GF-D8 (cell line): Measurements from ENCODE around the gene SSX4.
"Not testable (repeated sequence)": the region's sequence is repeated elsewhere in the genome, so short reads cannot be mapped to it uniquely, and the experiment has no call there.

Experiments
- DNase-seq: peaks from one replicate; lab custom pipeline; 2025; lab: John Stamatoyannopoulos, UW

Gene SSX4

GRCh38 chrX:48383239-48383638, at the start of gene SSX4:
Gene SSX4, plus strand, starts transcription at chrX:48383539. Its CDS starts 515 bp downstream, at chrX:48384054.
- not testable (repeated sequence) for DNase-seq

GRCh38 chrX:48346059-48346458, 37.3 kb upstream of the SSX4 start:
- not testable (repeated sequence) for DNase-seq

- not testable (repeated sequence) for DNase-seq
These were observed 26.8 kb upstream of the SSX4 start, which contains the start of gene SSX3 for GRCh38 chrX:48356315-48357094. Gene SSX3, minus strand, starts transcription at chrX:48356703. Its CDS starts 1,454 bp downstream, at chrX:48355249.

GRCh38 chrX:48357681-48358080, 25.7 kb upstream of the SSX4 start:
- DNase-seq, result no peak

- DNase-seq, result not testable (repeated sequence)
These were observed 24.1 kb upstream of the SSX4 start for GRCh38 chrX:48359281-48359680.

- not testable (repeated sequence) for DNase-seq
These were observed 15.5 kb upstream of the SSX4 start for GRCh38 chrX:48367717-48368408.

GRCh38 chrX:48370408-48370807, 12.9 kb upstream of the SSX4 start:
- not testable (repeated sequence) for DNase-seq

GRCh38 chrX:48396931-48397330, 13.6 kb downstream of the SSX4 start:
- DNase-seq, result not testable (repeated sequence)

- not testable (repeated sequence) for DNase-seq
These were observed 14.5 kb downstream of the SSX4 start for GRCh38 chrX:48397825-48398224.

- not testable (repeated sequence) for DNase-seq
These were observed 28.5 kb downstream of the SSX4 start, which contains the start of gene SSX4B for GRCh38 chrX:48411860-48412259. Gene SSX4B, minus strand, starts transcription at chrX:48411960. Its CDS starts 588 bp downstream, at chrX:48411372.

GRCh38 chrX:48427027-48427716, 43.8 kb downstream of the SSX4 start:
- DNase-seq, result not testable (repeated sequence)

GRCh38 chrX:48429606-48430005, 46.3 kb downstream of the SSX4 start:
- not testable (repeated sequence) for DNase-seq

GRCh38 chrX:48430166-48430565, 46.8 kb downstream of the SSX4 start:
- DNase-seq, result not testable (repeated sequence)

- not testable (repeated sequence) for DNase-seq
These were observed 50.4 kb downstream of the SSX4 start for GRCh38 chrX:48433713-48434112.
